Ovary (tissue), 9 donors: ENCODE results near the gene RBFA. TPM values are rescaled to one million over a fixed set of nuclear protein-coding genes. Genes with fewer than 3 reads are reported as not detected.

Source experiments
- DNase-seq, 5 donors: peaks; one replicate each; pipeline ENCODE4 v3.0.0-alpha.2; 2019 to 2020
- H3K27ac ChIP-seq, 2 donors: fragments of 200-600 bp; one replicate each; pipeline versions ENCODE4 v1.5.1 to v1.8.0; 2019 to 2022
- H3K27me3 ChIP-seq: fragments of 200-600 bp; one replicate; pipeline ENCODE4 v1.8.0; 2022
- H3K36me3 ChIP-seq: fragments of 200-600 bp; sonication (generic); one replicate; pipeline ENCODE4 v1.5.1; 2019
- H3K4me1 ChIP-seq: one replicate; pipeline ENCODE4 v1.8.1; 2013; ENCODE audit warnings: mild to moderate bottlenecking, moderate library complexity; ENCODE audit not compliant: insufficient read depth
- H3K4me3 ChIP-seq: fragments of 200-600 bp; sonication (generic); one replicate; pipeline ENCODE4 v1.5.1; 2017
- H3K9me3 ChIP-seq, 2 donors: fragments of 200-600 bp in 1 of 2; sonication (generic) in 1 of 2; one replicate each; pipeline versions ENCODE4 v1.5.1 to v1.8.1; 2013 to 2019; ENCODE audit warnings: mild to moderate bottlenecking in 1 of 2, moderate library complexity in 1 of 2
- CTCF ChIP-seq, 3 donors: fragments of 450-650 bp in 2 of 3; fragments of 200-600 bp in 1 of 3; IDR thresholded peaks; one replicate each; pipeline versions ENCODE4 v1.5.1 to v1.8.0; 2016 to 2022; ENCODE audit warnings: antibody characterized with exemption in 3 of 3, mild to moderate bottlenecking in 1 of 3
- EP300 ChIP-seq: sonication (generic); formaldehyde crosslinking; IDR thresholded peaks from one replicate; pipeline ENCODE4 v1.6.1; 2017; ENCODE audit warnings: antibody characterized with exemption
- POLR2A ChIP-seq: fragments of 450-650 bp; IDR thresholded peaks from one replicate; pipeline ENCODE4 v1.6.1; 2017; ENCODE audit warnings: antibody characterized with exemption, mild to moderate bottlenecking, moderate library complexity
- WGBS, 3 donors: extraction: QIAGEN DNeasy Blood & Tissue Kit in 1 of 3; methylation state at CpG; one replicate each; pipeline versions ENCODE4 v1.1.5 to v1.1.7; 2013 to 2017; 5-methylcytosine and 5-hydroxymethylcytosine counted together
- intact Hi-C, 4 donors: fragments of 100-400 bp; cut with DNase I; formaldehyde crosslinking; loops; one replicate each; pipeline versions ENCODE4 v1.11.0 to v1.15.1; 2022 to 2023
- polyA plus RNA-seq, 2 donors: library from polyadenylated mRNA; stranded (reverse); fragments of 200-250 nt in 1 of 2; fragments of 350-450 nt in 1 of 2; fragmentation: Illumina TruSeq in 1 of 2; extraction: RNeasy Lipid Tissue Mini Kit (QIAGEN cat#74804) in 1 of 2; gene quantifications; one replicate each; pipeline ENCODE4 v1.2.3, GENCODE V29; 2013 to 2014
- total RNA-seq, 7 donors: library from RNA; depleted of rRNA in 2 of 7; stranded (reverse); fragments of >200 nt in 2 of 7; fragmentation: NEBNext Ultra II Directional in 3 of 7; extraction: Animal tissue kit (Norgen Biotek cat#: 25700) in 3 of 7; gene quantifications; one replicate each; pipeline versions ENCODE4 v1.1.0 to v1.2.4, GENCODE V29; 2016 to 2023
- donor health status: DM: no; HTN: no; CAD: no; lungs with moderate emphysema.
- donor health status: DM: no; HTN: no; CAD: no.
- donor health status: Bipolar disorder and iron deficiency.
- donor health status: DM: yes; HTN: yes; CAD: no.
- donor health status: DM: no; HTN: no; CAD: no.
- donor health status: DM: yes; HTN: yes; CAD: no.

The RBFA gene
- total and polyA plus RNA-seq, 9 donors = 13.7 to 31.9 (median 17.0) TPM

DNA sequence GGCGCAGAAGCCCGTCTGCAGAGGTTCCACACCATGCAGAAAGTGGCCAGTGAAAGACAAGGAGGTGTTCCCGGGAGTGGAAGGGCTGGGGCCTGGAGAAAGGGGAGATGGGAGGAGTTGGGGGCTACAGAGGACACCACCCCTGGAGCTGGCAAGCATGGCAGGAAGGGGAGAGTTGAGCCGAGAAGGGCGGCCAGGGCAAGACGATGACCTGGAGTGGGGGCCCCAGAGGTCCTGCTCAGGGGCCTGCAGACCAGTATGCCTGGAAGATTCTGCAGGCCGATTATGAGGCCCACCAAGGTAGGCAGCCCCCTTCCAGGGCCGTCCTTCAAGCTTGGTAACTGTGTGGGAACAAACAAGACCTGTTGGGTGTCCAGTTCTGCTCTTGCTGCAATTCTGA is 33.1 kb downstream of the RBFA start:
- intact Hi-C loops = no loop called here
- Histone ChIP-seq H3K36me3 (no peaks in the 10 kb centered on the region), H3K27me3 (no peaks in the 10 kb centered on the region), H3K4me3 (no peak overlapping the region), H3K9me3 (peaks cover 0 to 3% of the 10 kb centered on the region in 2 donors), H3K4me1 (no peaks in the 10 kb centered on the region), H3K27ac (no peak overlapping the region)
- WGBS, 3 donors = 84 to 89% (median 87%) methylated on average over 8 of the region's 8 CpGs
- DNase-seq = no peak
- no peak for TF ChIP-seq POLR2A
- TF ChIP-seq CTCF (IDR thresholded peaks at IDR 0.05) = no peak
- no peak for TF ChIP-seq EP300

GRCh38 chr18:80067897-80068296 is 33.7 kb downstream of the RBFA start:
- no peak for TF ChIP-seq POLR2A
- TF ChIP-seq CTCF (IDR thresholded peaks at IDR 0.05) = no peak
- no peak for TF ChIP-seq EP300
- H3K9me3 ChIP-seq = peaks cover 0 to 3% of the 10 kb centered on the region in 2 donors
- no peak overlapping the region for H3K27ac ChIP-seq
- DNase-seq = no peak
- H3K4me1 ChIP-seq = no peaks in the 10 kb centered on the region
- no peaks in the 10 kb centered on the region for H3K36me3 ChIP-seq
- H3K27me3 ChIP-seq = no peaks in the 10 kb centered on the region
- intact Hi-C loops = no loop called here
- H3K4me3 ChIP-seq = no peak overlapping the region
- 90 to 95% (median 94%) methylated on average over 10 of the region's 10 CpGs for WGBS, 3 donors

DNA sequence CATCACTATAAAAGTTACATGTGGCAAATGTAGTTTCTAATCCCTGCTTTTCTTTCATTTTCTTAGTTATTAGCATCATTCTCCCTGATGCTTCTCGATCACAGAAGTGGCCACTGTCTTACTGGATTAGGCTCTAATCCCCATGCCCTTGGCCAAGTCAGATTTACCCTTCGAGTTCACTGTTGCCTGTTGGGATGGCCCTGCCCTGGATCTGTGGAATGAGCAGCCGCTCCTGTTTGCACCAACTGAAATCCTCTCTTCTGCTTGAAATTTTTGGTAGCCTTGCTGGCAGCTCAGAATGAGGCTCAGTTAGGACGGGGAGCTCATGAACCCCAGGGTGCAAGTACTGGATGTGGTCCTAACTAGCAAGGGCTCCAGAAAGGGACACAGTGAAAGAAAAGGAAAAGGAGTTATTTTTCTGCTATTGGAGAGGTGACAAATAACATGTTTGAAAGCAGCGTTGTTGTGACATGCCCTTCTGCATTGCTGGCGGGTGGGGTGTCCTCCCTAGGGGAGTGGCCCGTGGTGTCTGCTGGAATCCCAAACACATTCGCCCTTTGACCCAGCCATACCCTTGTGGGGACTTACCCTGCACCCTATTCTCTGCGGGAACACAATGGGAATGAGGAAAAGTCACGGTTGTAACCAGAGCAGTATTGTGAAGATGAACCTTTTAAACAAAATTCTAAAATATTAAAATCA is 34.5 kb downstream of the RBFA start:
- Histone ChIP-seq H3K36me3 (no peaks in the 10 kb centered on the region), H3K27ac (no peak overlapping the region), H3K9me3 (no peaks in the 10 kb centered on the region), H3K27me3 (no peaks in the 10 kb centered on the region), H3K4me3 (no peak overlapping the region), H3K4me1 (no peaks in the 10 kb centered on the region)
- intact Hi-C loops = no loop called here
- no peak for TF ChIP-seq CTCF (IDR thresholded peaks at IDR 0.05)
- no peak for TF ChIP-seq POLR2A
- TF ChIP-seq EP300 = no peak
- WGBS, 3 donors = 78 to 88% (median 83%) methylated on average over 10 of the region's 10 CpGs
- DNase-seq = no peak

DNA sequence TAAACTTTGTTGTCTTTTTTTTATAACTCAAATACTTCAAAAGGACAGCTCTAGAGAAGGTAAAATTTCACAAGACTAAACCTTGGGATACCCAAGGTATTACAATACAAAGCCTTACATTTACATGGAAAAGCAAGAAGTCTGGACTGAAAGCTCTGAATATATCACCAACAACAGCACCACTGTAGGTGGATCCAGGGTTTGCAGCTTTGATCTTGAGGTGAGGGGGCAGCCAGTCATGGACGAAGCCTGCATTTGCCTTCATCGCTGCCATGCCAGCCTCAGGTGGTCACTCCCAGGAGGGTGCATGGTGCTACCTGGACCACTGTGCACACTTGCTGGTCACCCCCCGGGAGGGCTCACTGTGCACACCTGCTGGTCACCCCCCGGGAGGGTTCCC is 36.6 kb downstream of the RBFA start:
- Histone ChIP-seq H3K27ac (no peak overlapping the region), H3K9me3 (no peaks in the 10 kb centered on the region), H3K4me1 (no peaks in the 10 kb centered on the region), H3K36me3 (no peaks in the 10 kb centered on the region), H3K4me3 (no peak overlapping the region), H3K27me3 (no peaks in the 10 kb centered on the region)
- 84 to 95% (median 95%) methylated on average over 3 to 4 of the region's 4 CpGs for WGBS, 3 donors
- intact Hi-C loops = no loop called here
- TF ChIP-seq POLR2A (no peak), EP300 (no peak), CTCF (IDR thresholded peaks at IDR 0.05) (no peak)
- DNase-seq = no peak
